Ascending aorta (tissue), 2 donors: ENCODE measurements around the gene DND1. TPM values are rescaled to one million over a fixed set of nuclear protein-coding genes. Genes with fewer than 3 reads are reported as not detected.
"Not testable (repeated sequence)": the region's sequence is repeated elsewhere in the genome, so short reads cannot be mapped to it uniquely, and the experiment has no call there.

Source experiments
- DNase-seq, 2 donors: peaks; one replicate each; pipeline ENCODE4 v3.0.0-alpha.2; 2019; ENCODE audit warnings: low spot score in 2 of 2
- H3K27ac ChIP-seq, 2 donors: fragments of 200-600 bp; sonication (generic); one replicate each; pipeline ENCODE4 v1.5.1; 2016 to 2017; ENCODE audit warnings: mild to moderate bottlenecking in 1 of 2
- H3K27me3 ChIP-seq: fragments of 200-600 bp; sonication (generic); one replicate; pipeline ENCODE4 v1.5.1; 2017
- H3K36me3 ChIP-seq, 2 donors: fragments of 200-600 bp; sonication (generic); one replicate each; pipeline ENCODE4 v1.5.1; 2016
- H3K4me1 ChIP-seq, 2 donors: fragments of 200-600 bp; sonication (generic); one replicate each; pipeline ENCODE4 v1.5.1; 2016 to 2017; ENCODE audit warnings: mild to moderate bottlenecking in 1 of 2
- H3K4me3 ChIP-seq, 2 donors: fragments of 200-600 bp; sonication (generic); one replicate each; pipeline ENCODE4 v1.5.1; 2016 to 2017; ENCODE audit warnings: mild to moderate bottlenecking in 1 of 2
- H3K9me3 ChIP-seq, 2 donors: fragments of 200-600 bp; sonication (generic); one replicate each; pipeline ENCODE4 v1.5.1; 2016
- intact Hi-C: fragments of 100-400 bp; cut with DNase I; formaldehyde crosslinking; loops from one replicate; pipeline ENCODE4 v1.15.1; 2023
- total RNA-seq: library from RNA; depleted of rRNA; stranded (reverse); fragments of >200 nt; gene quantifications from one replicate; pipeline ENCODE4 v1.1.0, GENCODE V29; 2016
- TF ChIP-seq, protein P1 (sequence below), 3 experiments: fragments of 200-600 bp in 2 of 3; fragments of 450-650 bp in 1 of 3; sonication (generic) in 2 of 3; IDR thresholded peaks; one replicate each; pipeline ENCODE4 v1.5.1; 2016 to 2019; ENCODE audit warnings: antibody characterized with exemption in 3 of 3, mild to moderate bottlenecking in 1 of 3, moderate library complexity in 1 of 3

DND1 gene
- total RNA-seq, 1 donor from 2014 or later, result 3.5 TPM

DNA sequence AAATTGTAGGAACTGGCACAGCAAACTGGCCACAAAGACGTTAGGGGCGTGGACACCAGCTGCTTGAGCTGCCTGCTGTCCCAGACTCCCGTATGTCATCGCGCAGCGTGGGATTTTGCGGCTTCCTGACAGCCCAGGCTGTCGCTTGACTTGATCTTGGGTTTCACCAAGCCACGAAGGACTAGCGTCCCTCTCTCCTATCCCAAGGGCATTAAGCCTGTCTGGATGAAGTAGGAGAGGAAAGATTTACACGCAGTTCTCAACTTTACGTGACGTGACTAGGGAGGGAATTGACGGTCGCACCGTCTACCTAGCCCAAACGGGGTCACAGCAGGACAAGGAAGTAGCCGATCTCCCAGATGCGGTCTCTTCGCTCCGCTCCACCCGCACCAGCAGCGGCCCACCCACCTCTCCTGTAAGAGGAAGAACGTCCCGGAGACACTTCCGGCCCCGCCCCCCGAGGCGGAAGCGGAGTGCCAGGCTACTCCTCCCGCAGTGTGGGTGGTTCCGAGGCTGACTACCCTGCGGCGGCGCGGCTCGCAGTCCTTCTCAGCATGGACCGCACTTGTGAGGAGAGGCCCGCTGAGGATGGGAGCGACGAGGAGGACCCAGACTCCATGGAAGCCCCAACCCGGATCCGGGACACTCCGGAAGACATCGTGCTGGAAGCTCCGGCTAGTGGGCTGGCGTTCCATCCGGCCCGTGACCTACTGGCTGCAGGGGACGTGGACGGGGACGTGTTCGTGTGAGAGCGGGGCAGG is 8.8 kb downstream of the DND1 start, which contains the start of gene WDR55:
Gene WDR55 (plus strand): TSS at position 546 of the 761 bp plus-strand sequence. CDS start 9 bp downstream, at position 555.
- TF ChIP-seq, protein P1, sequence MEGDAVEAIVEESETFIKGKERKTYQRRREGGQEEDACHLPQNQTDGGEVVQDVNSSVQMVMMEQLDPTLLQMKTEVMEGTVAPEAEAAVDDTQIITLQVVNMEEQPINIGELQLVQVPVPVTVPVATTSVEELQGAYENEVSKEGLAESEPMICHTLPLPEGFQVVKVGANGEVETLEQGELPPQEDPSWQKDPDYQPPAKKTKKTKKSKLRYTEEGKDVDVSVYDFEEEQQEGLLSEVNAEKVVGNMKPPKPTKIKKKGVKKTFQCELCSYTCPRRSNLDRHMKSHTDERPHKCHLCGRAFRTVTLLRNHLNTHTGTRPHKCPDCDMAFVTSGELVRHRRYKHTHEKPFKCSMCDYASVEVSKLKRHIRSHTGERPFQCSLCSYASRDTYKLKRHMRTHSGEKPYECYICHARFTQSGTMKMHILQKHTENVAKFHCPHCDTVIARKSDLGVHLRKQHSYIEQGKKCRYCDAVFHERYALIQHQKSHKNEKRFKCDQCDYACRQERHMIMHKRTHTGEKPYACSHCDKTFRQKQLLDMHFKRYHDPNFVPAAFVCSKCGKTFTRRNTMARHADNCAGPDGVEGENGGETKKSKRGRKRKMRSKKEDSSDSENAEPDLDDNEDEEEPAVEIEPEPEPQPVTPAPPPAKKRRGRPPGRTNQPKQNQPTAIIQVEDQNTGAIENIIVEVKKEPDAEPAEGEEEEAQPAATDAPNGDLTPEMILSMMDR (IDR thresholded peaks at IDR 0.05), result no peak
- Histone ChIP-seq H3K36me3 (peaks cover 47 to 55% of the 10 kb centered on the region in 2 donors), H3K4me3 (peak within 1 kb of the TSS; percentile 59 to 81), H3K4me1 (peaks cover 5 to 8% of the 10 kb centered on the region in 2 donors), H3K9me3 (no peaks in the 10 kb centered on the region), H3K27ac (peak within 1 kb of the TSS; percentile 88 to 89), H3K27me3 (no peaks in the 10 kb centered on the region)
- intact Hi-C loops, result loop anchor here (1.0 to 5.0 kb wide), 5 partner anchors 17 to 263 kb away; partner anchors contain the start of genes ANKHD1, EIF4EBP3, IK and NDUFA2
- DNase-seq, result peak; percentile 90 to 98

DNA sequence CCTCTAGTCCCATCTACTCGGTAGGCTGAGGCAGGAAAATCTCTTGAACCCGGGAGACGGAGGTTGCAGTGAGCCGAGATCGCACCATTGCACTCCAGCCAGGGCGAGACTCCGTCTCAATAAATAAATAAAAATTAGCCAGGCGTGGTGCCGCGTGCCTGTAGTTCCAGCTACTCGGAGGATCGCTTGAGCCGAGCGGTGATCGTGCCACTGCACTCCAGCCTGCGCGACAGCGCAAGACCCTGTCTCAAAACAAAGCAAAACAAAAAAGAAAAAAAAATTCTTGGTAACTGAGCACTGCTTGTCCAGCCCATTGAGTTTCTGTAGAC is 9.4 kb downstream of the DND1 start:
- Histone ChIP-seq H3K27me3 (no peaks in the 10 kb centered on the region), H3K4me1 (peaks cover 5 to 8% of the 10 kb centered on the region in 2 donors), H3K9me3 (no peaks in the 10 kb centered on the region), H3K36me3 (peaks cover 47 to 55% of the 10 kb centered on the region in 2 donors), H3K4me3 (peak overlapping the region; percentile 59 to 81), H3K27ac (peak overlapping the region; percentile 88 to 89)
- intact Hi-C loops, result loop anchor here (1.0 to 5.0 kb wide), 5 partner anchors 17 to 263 kb away; partner anchors contain the start of genes ANKHD1, EIF4EBP3, IK and NDUFA2
- TF ChIP-seq, protein P1 (IDR thresholded peaks at IDR 0.05), result no peak
- DNase-seq, result no peak

DNA sequence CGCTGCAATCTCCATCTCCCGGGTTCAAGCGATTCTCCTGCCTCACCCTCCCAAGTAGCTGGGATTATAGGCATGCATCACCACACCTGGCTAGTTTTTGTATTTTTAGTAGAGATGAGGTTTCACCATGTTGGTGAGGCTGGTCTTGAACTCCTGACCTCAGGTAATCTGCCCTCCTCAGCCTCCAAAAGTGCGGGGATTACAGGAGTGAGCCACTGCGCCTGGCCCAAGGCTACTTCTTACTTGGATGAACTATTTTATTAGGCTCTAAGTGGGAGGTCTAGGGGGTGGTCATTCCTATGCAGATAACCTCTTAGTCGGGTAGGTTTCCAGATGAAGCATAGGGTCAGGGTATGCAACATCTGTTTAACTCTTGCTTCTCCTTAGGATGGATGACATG is 13.0 kb downstream of the DND1 start:
- DNase-seq, result peak in 1 of 2 donors; percentile 27
- not testable (repeated sequence) for H3K27ac ChIP-seq, H3K4me3 ChIP-seq, H3K9me3 ChIP-seq, H3K4me1 ChIP-seq, H3K27me3 ChIP-seq
- peaks cover 70 to 73% of the 10 kb centered on the region in 2 donors for H3K36me3 ChIP-seq
- intact Hi-C loops, result loop anchor here (5.0 kb wide), 1 partner anchor 42 kb away; the partner anchor contains the start of gene ZMAT2

GRCh38 chr5:140658870-140659269 is 14.5 kb downstream of the DND1 start:
- H3K36me3 ChIP-seq, result peaks cover 85 to 88% of the 10 kb centered on the region in 2 donors
- no peak overlapping the region for H3K4me3 ChIP-seq
- no peaks in the 10 kb centered on the region for H3K4me1 ChIP-seq
- TF ChIP-seq, protein P1 (IDR thresholded peaks at IDR 0.05), result no peak
- intact Hi-C loops, result no loop called here
- no peaks in the 10 kb centered on the region for H3K27me3 ChIP-seq
- H3K27ac ChIP-seq, result no peak overlapping the region
- H3K9me3 ChIP-seq, result no peaks in the 10 kb centered on the region
- DNase-seq, result no peak

DNA sequence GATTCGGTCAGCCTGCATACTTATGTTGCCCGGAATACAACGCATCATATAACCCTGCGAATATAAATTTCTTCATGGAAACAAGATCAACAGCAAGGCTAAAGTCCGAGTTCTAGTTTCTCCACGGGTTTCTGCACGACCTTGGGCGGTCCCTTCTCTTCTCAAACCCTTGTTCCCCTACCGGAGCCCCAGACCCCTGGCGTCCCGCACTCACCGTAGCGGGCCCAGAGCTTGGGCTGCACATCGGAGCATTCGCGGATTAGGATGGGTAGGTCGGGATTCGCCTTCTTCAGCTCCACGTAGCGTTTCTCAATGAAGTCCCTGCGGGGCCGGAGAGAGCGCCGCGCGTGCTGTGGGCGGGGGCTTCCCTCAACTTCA is 26.3 kb downstream of the DND1 start:
- no peaks in the 10 kb centered on the region for H3K27me3 ChIP-seq
- intact Hi-C loops, result loop anchor here (1.0 to 10.0 kb wide), 5 partner anchors 8 to 402 kb away; partner anchors contain the start of genes ANKHD1, HARS1, HARS2 and TMCO6
- peak in 1 of 2 donors; percentile 61 for DNase-seq
- H3K9me3 ChIP-seq, result no peaks in the 10 kb centered on the region
- H3K4me3 ChIP-seq, result peak overlapping the region; percentile 88 to 90
- peak overlapping the region; percentile 79 to 83 for H3K27ac ChIP-seq
- peaks cover 30 to 59% of the 10 kb centered on the region in 2 donors for H3K36me3 ChIP-seq
- TF ChIP-seq, protein P1 (IDR thresholded peaks at IDR 0.05), result no peak
- H3K4me1 ChIP-seq, result peaks cover 12 to 14% of the 10 kb centered on the region in 2 donors

- Histone ChIP-seq H3K27ac (no peak overlapping the region), H3K4me3 (no peak overlapping the region), H3K36me3 (peaks cover 5 to 31% of the 10 kb centered on the region in 2 donors), H3K9me3 (no peaks in the 10 kb centered on the region), H3K4me1 (peaks cover 9 to 16% of the 10 kb centered on the region in 2 donors), H3K27me3 (no peaks in the 10 kb centered on the region)
- intact Hi-C loops, result loop anchor here (10.0 kb wide), 1 partner anchor 398 kb away; no protein-coding TSS in a partner anchor
- TF ChIP-seq, protein P1 (IDR thresholded peaks at IDR 0.05), result no peak
- no peak for DNase-seq
These were observed 30.7 kb downstream of the DND1 start for GRCh38 chr5:140642718-140643117.
